Prostate gland (tissue), 2 donors: ENCODE results near the gene RSRC1.

Experiments used
- CTCF ChIP-seq, 4 experiments: fragments of 200-600 bp in 2 of 4; fragments of 450-650 bp in 2 of 4; sonication (generic) in 2 of 4; IDR thresholded peaks; 1 replicate in 3 of 4; 2 replicates in 1 of 4; pipeline ENCODE4 v1.5.1; 2016 to 2019; ENCODE audit warnings: antibody characterized with exemption in 4 of 4, mild to moderate bottlenecking in 2 of 4, moderate library complexity in 2 of 4
- POLR2A ChIP-seq: fragments of 450-650 bp; IDR thresholded peaks from one replicate; pipeline ENCODE4 v1.6.1; 2016; ENCODE audit warnings: antibody characterized with exemption, mild to moderate bottlenecking
- POLR2AphosphoS5 ChIP-seq: sonication (generic); formaldehyde crosslinking; IDR thresholded peaks from one replicate; pipeline ENCODE4 v1.6.1; 2017; ENCODE audit warnings: antibody characterized with exemption

- TF ChIP-seq CTCF (IDR thresholded peaks at IDR 0.05) (no peak), POLR2AphosphoS5 (no peak), POLR2A (no peak)
These were observed 452.8 kb downstream of the RSRC1 start for GRCh38 chr3:158562674-158563073.
